Myocyte (in vitro differentiated cells): ENCODE measurements around the gene CACNB4. TPM values are rescaled to one million over a fixed set of nuclear protein-coding genes. Genes with fewer than 3 reads are reported as not detected.
"Not testable (repeated sequence)": the region's sequence is repeated elsewhere in the genome, so short reads cannot be mapped to it uniquely, and the experiment has no call there.

Experiments used
- DNase-seq: peaks from one replicate; pipeline ENCODE4 v3.0.0-alpha.2; 2012; ENCODE audit warnings: low read depth
- total RNA-seq: library from RNA; depleted of rRNA; stranded (reverse); fragments of >200 nt; gene quantifications from 2 replicates; pipeline ENCODE4 v1.2.3, GENCODE V29; 2014

Gene CACNB4
- total RNA-seq, 1 donor from 2014 or later, result 0.91 TPM

- DNase-seq, result no peak
These were observed 74.4 kb downstream of the CACNB4 start for GRCh38 chr2:152024477-152024876.

- no peak for DNase-seq
These were observed 76.8 kb downstream of the CACNB4 start for GRCh38 chr2:152022090-152022489.

DNA sequence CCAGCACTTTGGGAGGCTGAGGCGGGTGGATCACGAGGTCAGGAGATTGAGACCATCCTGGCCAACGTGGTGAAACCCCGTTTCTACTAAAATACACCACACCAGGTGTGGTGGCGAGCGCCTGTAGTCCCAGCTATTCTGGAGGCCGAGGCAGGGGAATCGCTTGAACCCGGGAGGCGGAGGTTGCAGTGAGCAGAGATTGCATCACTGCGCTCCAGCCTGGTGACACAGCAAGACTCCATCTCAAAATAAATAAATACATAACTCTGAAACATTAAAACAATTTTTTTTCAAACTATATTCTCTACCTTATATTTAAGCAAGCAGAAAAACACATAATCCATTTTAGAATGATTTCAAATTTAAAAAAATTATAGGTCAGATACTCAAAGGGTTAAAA is 77.8 kb downstream of the CACNB4 start:
- not testable (repeated sequence) for DNase-seq

DNA sequence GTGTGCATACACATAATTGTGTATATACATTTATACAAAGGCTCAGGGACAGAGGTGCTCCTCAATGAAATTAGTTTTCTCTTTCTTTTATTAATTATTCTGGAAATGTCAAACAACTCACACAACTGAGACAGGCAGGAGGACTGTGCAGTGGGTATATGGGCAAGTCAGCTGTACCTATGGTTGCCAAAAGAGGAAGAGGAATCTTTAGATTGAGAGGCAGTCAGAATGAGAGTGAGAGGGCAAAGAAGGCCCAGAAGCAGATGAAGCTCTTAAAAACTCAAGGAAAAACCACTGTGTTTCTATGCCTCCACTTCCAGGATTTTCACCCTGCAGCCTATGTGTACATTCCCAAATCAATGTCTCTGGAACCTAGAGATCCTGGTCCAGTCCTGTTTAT is 79.1 kb downstream of the CACNB4 start:
- no peak for DNase-seq

- DNase-seq, result no peak
These were observed 82.4 kb downstream of the CACNB4 start for GRCh38 chr2:152016181-152017120.

DNA sequence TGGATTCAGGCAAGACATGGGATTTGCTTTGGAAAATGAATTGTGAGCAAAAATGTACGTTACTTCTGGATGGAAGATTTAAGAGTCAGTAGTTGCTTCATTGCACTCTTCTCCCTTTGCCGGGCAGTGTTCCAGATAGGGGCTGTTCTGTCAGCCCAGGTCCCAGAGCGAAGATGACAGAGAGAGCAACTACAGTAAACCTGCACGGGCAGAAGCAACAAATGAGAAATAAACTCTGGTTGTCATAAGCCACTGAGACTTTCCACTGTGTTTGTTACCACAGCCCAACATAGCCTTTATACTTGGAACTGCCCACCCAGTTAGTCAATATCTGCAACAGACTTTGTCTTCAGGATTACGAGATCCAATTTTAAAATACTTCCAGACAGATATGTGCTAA is 83.3 kb downstream of the CACNB4 start:
- no peak for DNase-seq

DNA sequence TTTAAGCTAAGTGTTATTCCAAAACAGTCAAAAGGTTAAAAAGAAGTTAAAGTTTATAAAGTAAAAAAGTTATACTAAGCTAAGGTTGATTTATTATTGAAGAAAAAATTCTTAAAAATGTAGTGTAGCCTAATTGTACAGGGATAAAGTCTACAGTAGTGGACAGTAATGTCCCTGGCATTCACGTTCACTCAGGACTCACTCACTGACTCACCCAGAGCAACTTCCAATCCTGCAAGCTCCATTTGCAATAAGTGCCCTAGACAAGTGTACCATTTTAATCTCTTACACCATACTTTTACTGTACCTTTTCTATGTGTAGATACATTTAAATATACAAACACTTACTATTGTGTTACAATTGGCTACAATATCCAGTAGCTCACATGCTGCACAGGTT is 86.1 kb downstream of the CACNB4 start:
- DNase-seq, result no peak

- DNase-seq, result no peak
These were observed 87.1 kb downstream of the CACNB4 start for GRCh38 chr2:152011724-152012123.

DNA sequence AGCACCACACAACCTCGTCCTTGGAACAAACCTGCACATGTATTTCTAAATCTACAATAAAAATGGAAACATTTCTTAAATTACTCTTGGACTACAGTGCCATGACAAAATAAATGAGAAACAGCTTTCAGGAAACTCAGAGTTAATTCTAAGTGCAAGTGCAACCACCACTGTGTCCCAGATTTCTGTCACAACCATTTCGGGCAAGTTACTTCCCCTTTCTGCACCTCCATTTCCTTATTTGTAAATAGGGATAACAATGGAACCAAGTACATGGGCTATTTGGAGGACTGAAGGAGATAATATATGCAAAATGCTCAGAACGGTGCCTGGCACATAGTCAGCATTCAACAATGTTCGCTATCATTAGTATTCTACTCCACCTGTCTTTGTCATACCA is 93.2 kb downstream of the CACNB4 start:
- no peak for DNase-seq

- DNase-seq, result not testable (repeated sequence)
These were observed 95.6 kb downstream of the CACNB4 start for GRCh38 chr2:152003283-152003682.

DNA sequence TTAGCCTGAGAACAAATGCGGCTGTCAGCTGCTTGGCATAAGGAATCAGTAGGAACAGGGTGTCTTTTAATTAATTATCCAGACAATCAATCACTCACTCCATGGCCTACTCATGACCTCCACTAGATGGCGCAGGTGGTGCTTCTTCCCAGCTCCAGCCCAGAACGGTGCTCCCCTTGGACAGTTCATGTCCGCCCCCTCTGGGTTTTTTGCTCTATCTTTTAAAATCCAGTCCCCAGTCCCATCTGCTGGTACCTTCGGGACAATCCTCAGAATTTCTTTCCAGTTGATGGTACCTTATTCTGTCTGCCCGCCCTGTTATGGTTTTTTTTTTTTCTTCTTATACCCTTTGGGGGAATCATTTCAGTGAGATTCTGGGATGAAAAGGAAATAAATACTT is 99.8 kb downstream of the CACNB4 start:
- DNase-seq, result peak; percentile 59

DNA sequence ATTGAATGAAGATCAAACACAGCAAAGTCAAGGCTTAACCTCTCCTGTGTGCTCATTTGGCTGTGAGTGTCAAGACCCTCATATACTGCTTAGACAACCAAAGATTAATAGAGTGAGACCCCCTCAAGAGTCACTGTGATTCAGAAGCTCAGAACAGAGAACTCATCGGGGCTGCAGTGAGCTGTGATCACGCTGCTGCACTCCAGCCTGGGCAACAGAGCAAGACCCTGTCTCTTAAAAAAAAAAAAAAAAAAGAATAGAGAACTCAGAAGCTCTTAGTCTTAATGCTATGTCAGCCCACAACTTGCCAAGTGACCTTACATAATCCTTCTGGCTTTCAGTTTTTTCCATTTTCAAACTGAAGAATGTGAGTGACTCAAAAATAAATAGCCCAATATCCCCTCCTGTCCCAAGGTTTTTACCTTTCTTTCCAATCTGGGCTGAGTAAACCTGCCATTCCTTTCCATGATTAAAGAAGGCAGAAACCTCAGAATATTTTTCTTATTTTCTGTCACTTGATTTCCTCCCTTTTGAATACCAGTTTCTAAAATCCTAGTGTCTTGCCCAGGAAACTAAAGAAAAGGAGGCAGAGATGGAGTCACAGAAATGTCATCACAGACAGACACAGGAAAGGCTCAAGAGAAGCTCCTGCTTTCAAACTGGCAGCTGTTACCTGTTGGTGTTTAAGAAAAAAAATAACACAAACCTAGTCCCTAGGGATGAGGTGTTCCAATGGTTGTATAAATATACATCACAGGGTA is 102.4 kb downstream of the CACNB4 start:
- DNase-seq, result no peak

GRCh38 chr2:151995161-151995557 is 103.7 kb downstream of the CACNB4 start:
- DNase-seq, result no peak

DNA sequence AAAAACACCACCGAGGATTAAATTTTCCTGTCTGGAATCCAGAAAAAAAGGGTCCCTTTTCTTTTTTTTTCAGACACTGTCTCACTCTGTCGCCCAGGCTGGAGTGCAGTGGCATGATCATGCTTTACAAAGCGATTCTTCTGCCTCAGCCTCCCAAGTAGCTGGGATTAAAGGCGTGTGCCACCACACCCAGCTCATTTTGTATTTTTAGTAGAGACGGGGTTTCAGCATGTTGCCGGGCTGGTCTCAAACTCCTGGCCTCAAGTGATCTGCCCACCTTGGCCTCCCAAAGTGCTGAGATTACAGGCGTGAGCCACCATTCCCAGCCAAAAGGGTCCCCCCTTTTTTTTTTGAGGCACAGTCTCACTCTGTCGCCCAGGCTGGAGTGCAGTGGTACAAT is 104.7 kb downstream of the CACNB4 start:
- not testable (repeated sequence) for DNase-seq

GRCh38 chr2:151991010-151991409 is 107.8 kb downstream of the CACNB4 start:
- DNase-seq, result no peak

DNA sequence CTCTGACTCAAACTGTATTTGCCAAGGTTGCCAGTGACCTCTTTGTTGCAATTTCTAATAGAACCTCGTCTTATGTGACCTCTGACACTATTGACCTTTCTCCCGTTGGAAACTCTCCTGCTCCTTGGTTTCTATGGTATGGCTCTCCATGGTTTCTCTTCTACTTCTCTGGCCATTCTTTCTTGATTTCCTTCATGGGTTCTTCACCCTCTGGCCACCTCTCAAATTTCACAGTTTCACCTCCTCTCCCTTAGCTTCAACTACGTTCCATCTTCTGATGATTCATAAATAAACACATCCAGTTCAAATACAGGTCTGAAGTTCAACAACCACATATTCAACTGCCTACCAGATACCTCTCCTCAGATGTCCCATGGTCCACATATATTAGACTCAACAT is 109.5 kb downstream of the CACNB4 start:
- no peak for DNase-seq

- no peak for DNase-seq
These were observed 111.4 kb downstream of the CACNB4 start for GRCh38 chr2:151987484-151987883.

GRCh38 chr2:151984424-151985083 is 114.3 kb downstream of the CACNB4 start:
- DNase-seq, result no peak

GRCh38 chr2:151983221-151983620 is 115.6 kb downstream of the CACNB4 start:
- no peak for DNase-seq

DNA sequence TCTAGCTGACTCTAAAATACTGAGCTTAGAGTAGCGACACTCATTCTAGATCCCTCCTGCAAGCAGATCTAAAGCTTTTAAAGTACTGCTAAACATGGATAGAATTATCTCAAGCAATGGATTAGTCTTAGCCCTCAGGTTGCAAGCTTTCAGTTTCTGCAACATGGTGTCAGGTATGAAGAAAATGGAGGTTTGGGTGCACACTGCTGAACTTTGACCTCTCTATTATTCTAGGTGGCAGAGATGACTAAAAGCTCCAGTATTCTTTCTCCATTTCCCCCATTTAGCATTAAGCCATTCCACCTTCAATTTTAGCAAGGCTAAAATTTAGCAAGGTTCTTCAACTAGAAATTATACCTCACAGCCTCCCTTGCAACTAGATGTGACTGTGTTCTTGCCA is 117.0 kb downstream of the CACNB4 start:
- no peak for DNase-seq

GRCh38 chr2:151979694-151980093 is 119.2 kb downstream of the CACNB4 start:
- DNase-seq, result no peak

- DNase-seq, result no peak
These were observed 120.1 kb downstream of the CACNB4 start for GRCh38 chr2:151978709-151979108.
